ENCODE measurements around the gene ARL8A.
"Not testable (repeated sequence)": the region's sequence is repeated elsewhere in the genome, so short reads cannot be mapped to it uniquely, and the experiment has no call there.

ARL8A gene

DNA sequence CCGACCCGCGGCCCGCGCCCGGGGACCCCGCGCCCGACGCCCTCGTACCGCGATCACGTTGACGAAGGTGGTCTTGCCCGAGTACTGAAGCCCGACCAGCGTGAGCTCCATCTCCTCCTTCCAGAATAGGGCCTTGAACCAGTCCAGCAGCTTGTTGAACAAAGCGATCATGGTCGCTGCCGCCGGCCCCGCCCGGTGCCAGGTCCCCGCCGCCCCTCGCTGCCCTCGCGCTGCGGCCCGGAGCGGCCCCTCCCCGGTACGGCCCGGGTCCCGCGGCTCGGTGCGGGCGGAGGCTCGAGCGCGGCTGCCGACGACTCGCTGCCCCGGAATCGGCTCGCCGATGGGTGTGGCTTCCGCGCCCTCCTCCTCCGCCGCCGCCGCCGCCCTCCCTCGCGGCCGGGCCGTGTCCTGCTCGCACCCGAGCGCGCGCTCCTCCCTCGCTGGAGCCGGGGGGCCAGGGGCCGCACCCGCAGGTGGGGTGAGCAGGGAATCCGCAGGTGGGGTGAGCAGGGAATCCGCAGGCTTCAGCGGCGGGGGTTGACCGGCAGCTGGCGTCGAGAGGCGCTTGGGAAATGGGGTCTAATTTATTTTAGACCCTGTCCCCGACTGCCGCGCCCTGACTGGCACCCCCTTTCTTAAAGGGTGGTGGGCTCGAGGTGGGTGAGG is at the start of gene ARL8A:
TSS of gene ARL8A (minus strand) at position 336 of the 666 bp plus-strand sequence. CDS start at position 171, 165 bp downstream.
- DNase-seq = peak; percentile 50

DNA sequence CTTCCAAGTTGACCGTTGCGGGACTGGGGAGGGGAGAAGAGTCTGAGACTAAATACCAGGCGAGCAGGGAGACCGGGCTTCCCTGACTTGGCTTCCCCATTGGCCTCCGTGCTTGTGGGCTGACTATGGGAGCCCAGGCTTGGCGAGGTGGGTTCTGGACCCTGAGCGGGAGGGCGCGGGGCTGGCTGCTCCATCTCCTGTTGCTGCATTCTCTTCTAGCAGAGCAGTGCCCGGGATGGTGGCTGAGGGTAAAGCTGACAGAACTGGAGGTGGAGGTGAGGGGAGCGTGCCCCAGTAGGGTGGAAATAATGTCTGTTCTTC is 49.8 kb upstream of the ARL8A start:
- DNase-seq = no peak

DNA sequence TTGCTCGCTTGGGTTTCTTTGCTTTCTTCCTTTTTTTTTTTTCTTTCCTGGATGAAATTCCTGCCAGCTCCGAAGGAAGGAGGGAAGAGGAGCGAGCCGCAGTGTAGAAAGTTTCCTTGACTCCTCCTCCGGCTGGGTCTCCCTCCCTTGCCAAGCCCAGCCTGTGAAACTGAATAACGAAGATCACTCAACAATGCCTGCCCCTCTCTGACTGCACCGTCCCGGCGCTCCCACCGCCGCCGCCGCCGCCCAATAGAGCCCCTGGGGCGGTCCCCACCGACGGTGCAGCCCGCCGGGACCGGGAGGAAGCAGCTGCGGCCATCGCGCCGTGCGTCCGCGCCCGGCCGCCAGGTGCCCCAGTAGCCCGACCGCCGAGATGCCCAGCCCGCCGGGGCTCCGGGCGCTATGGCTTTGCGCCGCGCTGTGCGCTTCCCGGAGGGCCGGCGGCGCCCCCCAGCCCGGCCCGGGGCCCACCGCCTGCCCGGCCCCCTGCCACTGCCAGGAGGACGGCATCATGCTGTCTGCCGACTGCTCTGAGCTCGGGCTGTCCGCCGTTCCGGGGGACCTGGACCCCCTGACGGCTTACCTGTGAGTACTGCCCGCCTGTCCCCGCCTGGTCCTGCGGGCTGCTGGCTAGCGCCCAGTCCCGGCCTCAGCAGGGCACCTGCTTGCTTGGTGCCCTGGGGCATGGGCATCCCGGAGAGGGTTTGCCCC is 49.2 kb upstream of the ARL8A start, which contains the start of gene LGR6:
TSS of gene LGR6 (plus strand) at position 186 of the 714 bp plus-strand sequence. CDS start at position 377, 191 bp downstream.
- no peak for DNase-seq

DNA sequence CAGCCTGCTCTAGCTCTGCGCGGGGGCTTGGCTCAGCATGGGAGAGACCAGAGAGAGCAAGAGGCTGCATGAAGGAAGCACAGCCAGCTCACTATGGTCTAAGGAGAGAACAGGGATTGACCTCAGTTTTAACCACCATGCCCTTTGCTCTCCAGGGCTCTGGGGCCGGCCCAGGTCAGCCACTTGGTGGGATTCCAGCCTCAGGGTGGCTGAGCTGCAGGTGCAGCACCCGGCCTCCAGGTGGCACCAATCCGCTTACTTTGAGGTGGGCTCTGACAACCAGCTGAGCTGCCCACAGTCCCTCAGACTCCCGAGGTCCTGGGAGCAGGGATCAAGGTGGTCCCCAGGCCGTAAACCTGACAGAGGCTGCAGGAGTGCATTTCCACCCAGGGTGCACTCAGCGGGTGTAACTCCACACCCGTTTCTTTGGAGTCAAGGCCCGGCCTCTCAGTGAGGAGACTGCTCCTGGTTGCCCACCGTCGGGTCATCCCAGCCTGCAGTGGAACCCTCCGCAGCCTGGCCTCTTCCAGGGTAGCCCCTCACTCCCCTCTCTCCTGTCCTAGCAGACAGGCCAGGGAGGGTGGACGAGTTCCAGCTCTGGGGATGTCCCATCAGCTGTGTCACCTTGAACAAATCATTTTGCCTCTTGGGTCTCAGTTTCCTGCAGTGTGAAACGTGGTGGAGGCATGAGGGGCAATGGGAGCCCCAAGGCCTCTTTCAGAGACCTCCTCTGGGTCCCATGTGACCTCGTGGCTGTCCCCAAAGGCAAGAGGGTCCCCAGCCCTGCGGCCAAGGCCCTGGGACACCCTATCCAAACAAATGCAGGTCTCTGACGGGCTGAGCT is 48.5 kb upstream of the ARL8A start:
- DNase-seq = peak; percentile 23

DNA sequence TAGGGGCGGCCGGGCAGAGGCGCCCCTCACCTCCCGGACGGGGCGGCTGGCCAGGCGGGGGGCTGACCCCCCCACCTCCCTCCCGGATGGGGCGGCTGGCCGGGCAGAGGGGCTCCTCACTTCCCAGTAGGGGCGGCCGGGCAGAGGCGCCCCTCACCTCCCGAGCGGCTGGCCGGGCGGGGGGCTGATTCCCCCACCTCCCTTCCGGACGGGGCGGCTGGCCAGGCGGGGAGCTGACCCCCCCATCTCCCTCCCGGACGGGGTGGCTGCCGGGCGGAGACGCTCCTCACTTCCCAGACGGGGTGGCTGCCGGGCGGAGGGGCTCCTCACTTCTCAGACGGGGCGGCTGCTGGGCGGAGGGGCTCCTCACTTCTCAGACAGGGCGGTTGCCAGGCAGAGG is 46.9 kb upstream of the ARL8A start:
- not testable (repeated sequence) for DNase-seq

DNA sequence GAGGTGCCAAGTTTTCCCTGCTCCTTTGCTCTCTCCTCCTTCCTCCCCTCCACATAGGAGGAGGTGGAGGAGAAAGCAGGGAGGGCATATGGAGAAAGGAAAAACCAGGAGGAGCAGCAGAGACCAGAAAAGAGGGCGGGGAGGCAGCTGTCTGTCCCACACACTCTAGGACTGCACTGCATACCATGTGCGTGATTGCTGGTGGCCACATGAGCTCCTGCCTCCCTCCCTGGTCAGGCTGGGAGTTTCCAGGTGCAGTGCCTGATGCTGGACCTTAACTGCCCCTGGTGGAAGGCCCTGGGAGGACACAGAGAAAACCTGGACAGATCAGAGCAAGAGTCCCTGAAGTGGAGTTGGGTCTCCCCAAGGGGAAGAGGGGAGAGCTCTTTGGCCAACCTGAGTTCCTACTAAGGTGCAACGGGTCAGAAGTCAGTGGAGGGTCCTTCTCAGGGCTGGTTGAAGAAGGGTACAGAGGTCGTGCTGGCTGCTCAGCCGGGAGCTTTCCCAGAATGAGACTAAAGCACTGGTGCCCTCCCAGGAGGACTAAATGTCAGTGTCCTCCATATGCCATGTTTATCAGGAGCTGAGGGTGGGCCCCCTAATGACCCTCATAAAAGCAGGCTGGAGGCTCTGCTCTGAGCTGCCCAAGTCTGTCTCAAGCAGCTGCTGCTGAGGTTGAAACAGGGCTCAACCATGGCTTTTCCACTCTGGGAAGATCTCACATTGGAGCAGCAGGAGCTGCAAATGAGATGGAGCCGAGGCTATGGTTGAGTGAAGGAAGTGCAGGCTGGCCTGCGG is 45.6 kb upstream of the ARL8A start:
- DNase-seq = no peak

DNA sequence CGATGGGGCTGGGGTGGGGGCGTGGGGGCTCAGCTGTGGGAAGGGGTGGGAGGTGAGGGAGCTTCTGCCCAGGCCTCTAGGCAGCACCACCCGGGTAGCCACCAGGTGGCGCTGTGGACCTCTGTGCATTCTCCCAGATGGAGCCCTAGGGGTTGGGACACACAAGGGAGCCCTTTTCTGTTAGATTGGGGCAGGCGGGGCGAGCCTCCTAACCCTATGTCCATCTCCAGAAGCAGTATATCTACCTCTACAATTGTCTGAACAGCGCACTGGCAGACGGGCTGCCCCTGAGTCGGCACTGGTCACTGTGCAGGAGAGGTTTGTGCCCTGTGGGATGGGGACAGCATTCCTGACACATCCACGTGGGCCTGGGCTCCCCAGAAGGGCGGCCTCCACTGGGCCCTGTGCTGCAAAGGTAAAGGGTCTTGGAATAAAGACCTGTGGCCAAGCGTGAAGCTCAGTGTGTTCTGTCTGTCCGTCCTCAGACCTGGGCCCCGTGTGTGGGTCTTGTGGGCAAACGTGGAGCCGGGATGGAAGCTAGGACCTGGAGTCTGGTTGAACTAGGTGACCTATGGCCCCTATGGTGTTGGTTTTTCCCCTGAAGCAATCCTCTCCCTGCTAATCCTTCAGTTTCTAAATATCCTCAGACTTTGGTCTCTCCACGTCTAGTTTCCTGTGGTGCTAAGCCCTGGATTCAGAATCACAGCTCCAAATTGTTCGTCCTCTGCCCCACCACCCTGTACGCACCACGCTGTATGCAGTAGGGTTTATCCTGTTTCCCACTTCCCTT is 44.7 kb upstream of the ARL8A start:
- peak; percentile 64 for DNase-seq

DNA sequence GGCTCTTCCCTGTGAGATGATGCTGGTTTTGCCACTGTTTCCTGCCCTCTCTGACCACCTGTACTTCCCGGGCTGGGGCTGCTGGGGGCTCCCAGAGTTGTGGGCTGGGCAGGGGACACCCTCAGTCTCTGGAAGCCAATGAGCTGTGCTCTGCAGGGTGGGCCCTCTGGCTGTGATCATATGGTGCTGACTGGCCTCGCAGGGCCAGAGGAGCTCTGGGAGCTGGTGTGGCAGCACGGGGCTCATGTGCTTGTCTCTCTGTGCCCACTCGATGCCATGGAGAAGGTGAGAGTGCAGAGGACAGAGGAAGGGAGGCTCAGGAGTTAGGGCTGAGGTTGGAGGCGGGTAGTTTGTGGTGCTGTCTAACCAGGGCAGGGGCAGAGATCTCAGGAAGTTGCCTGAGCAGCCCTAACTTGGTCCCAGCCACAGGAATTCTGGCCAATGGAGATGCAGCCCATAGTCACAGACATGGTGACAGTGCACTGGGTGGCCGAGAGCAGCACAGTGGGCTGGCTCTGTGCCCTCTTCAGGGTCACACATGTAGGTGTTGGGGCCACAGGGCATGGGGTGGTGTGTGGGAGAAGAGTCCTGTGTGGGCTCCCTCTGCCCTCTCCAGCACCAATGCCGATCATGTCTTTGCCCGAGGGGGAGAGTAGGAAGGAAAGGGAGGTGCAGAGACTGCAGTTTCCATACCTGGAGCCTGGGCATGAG is 43.3 kb upstream of the ARL8A start:
- no peak for DNase-seq

DNA sequence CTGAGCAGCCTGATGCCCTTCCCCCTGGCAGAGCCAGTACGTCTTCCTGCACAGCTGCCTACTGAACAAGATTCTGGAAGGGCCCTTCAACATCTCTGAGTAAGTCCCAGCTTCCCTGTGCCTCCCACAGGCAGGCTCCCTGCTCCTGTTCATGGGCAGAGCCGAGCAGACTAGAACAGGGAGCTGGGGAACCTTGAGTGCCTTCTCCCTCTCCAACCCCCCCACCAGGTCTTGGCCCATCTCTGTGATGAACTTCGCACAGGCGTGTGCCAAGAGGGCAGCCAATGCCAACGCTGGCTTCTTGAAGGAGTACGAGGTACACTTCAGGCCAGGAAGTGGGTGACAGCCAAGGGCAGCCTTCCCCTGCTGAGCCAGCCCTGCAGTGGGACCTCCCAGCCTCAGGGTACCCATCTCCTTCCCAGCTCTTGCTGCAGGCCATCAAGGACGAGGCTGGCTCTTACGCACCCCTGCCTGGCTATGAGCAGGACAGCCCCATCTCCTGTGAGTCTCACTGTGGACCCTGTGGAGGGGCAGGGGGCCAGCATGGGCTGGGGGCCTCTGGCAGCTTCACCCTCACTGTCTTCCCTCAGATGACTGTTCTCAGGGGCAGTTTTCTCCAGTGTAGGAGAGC is 42.6 kb upstream of the ARL8A start:
- no peak for DNase-seq

DNA sequence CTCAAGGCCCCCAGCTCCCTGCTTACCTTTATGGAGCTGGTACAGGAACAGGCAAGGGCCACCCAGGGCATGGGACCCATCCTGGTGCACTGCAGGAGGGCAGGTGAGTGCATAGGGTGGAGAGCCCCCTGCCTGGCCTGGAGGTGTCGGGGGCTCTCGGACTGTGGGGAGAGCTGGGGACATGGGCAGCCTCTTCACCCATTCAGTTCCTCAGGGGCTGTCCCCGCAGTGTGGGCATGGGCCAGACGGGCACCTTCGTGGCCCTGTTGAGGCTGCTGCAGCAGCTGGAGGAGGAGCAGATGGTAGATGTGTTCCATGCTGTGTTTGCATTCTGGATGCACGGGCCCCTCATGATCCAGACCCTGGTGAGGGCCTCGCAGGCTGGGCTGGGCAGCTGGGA is 41.8 kb upstream of the ARL8A start:
- no peak for DNase-seq

DNA sequence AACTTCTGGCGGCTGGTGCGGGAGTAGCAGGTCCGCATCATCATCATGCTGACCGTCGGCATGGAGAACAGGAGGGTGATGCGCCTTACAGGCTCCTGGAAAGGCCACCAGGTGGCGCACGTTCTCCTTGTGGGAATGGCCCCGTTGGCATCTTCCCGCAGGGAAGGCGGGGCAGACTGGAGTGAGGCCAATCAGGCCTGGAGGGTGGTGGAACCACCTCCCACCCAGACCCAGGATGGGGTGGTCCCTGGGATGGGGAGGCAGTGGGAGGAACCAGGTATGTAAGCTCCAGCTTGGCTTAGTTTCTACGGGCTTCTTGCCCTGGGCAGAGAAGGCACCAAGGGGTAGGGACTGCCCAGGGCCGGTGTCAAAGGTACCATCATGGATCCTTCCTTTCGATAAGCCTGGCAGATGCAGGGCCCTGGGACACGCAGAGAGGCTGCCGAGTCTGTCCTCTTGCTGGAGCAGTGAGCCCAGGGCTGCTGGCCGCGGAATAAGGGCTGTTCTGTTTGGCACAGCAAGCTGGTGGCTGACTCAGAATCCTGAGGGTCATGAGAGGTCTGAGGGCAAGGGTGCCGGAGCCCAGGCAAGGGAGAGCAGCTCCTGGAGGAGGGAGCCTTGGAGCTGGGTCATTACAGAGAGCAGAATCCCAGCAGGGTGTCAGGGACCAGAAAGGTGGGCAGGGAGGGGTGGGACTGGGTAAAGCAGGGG is 40.4 kb upstream of the ARL8A start:
- peak; percentile 45 for DNase-seq

DNA sequence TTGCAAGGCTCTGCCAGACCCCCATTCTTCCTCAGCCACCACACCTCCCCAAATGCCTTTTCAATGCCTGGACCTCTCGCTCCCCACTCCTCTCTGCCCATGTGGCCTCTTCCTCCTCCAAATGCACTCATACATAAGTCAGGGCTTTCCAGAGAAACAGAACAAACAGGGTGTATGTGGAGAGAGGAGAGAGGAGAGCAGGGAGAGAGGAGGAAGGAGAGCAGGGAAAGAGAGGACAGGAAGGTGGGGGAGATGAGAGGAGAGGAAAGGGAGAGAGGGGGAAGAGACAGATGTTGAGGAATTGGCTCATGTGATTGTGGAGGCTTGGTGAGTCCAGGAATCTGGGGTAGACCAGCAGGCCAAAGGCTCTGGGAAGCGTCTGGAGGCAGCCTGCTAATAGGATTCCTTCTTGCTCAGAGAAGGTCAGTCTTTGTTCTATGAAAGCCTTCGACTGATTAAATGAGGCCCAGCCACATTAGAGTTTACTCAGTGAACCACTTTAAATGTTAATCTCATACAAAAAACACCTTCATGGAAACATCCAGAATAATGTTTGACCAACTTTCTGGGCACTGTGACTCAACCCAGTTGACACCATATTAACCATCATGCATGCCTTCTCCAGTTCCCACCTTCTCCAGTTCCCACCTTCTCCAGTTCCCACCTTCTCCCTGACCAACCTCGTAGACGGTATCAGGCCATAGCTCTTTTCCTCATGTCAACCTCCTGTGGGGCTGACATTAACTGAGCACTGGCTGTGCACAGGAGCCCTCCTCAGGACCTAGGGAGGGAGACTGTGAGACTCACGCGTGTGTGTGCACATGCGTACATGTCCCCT is 37.7 kb upstream of the ARL8A start:
- no peak for DNase-seq

DNA sequence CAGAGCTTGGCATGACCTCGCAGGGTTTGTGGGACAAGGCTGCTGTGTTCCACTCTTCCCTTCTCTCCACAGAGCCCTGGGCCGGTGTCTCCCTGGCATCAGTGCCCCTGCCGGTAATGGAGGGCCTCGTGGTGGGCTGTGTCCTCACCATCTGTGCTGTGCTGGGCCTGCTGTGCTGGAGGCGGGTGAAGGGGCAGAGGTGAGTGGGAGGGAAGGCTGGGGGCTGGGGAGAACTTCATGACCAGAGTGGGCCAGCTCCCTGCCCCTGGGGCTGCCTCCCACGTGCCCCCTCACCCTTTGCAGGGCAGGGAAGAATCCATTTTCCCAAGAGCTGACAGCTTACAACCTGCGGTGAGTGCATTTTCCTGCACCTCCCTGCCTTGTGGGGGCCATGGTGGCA is 37.0 kb upstream of the ARL8A start:
- no peak for DNase-seq

DNA sequence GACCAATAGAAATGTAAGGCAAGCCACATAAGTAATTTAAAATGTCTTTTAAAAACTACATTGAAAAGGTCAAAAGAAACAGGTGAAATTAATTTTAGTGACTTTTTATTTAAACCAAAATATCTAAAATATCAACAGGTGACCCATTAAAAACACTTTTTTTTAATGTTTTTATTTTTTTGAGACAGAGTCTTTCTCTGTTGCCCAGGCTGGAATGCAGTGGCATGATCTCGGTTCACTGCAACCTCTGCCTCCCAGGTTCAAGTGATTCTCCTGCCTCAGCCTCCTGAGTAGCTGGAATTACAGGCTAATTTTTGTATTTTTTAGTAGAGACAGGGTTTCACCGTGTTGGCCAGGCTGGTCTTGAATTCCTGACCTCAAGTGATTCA is 36.2 kb upstream of the ARL8A start:
- not testable (repeated sequence) for DNase-seq

DNA sequence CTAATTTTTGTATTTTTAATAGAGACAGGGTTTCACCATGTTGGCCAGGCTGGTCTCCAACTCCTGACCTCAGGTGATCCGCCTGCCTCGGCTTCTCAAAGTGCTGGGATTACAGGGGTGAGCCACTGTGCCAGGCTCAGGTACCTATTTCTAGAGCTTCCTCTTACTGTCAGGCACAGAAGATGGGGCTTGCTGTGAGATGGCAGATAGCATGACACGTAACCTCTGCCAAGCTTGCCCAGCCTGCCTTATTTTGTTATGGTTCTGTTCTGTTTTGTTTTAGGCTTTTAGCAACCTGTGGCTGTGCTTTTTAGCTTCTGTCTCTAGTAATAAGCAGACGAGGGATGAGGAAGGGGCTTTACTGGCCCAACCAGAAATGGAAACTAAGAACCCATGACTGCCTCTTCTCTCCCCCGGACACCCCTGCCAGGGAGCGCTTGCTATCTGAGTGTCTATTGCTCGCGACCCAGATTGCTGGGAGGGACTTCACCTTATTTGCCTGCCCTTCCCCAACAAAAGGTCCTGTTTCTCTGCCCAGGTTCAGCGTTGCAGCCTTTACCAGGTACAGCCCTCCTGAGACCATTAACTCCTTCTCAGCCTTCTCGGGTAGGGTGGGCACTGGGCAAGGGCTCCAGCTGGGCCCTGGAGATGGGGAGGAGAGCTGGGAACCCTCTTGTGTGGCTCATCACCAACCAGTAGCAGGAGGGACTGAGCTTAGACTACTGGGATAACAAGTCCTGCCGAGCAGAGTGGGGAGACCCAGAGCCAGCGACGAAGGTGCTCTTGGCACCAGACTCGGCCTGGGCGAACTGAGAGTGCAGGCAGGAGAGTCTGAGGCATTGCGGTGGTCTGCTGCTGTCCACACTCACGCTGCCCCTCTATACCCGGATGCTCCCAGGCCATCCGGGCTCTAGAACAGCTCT is 35.6 kb upstream of the ARL8A start:
- no peak for DNase-seq

DNA sequence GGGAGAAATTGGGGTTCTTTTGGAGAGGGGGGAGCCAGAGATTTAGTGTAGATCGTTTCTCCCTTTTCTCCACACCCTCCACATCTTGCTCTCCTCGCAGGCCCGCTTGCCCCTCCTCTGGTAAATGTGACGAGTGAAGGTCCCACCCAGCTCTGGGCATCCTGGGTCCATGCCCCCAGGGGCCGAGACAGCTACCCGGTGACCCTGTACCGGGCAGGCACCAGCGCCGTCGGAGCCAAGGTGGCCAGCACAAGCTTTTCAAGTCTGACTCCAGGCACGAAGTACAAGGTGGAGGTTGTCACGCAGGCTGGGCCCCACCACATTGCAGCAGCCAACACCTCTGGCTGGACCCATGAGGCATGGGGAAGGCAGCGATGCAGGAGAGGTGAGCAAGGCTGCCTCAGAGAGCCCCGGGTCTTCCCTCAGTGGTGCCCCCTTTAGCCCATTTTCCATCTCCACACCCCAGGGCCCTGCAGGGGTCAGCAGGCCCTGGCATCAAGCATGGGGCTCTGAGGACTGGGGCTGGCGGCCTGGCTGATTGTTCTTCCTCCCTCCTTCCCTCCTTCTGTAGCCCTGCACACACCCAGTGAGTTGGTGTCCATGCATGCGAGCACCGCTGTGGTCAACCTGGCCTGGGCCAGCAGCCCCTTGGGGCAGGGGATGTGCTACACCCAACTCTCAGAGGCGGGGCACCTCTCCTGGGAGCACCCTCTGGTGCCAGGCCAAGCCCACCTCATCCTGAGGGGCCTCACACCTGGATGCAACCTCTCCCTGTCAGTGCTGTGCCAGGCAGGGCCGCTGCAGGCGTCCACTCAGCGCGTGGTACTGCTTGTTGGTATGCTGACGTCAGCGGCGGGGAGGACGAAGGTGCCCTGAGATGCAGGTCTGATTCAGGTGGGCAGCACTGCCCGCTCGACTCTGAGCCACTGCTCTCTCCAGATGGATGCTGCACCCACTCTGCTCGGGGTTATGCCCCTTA is 32.7 kb upstream of the ARL8A start:
- DNase-seq = no peak

DNA sequence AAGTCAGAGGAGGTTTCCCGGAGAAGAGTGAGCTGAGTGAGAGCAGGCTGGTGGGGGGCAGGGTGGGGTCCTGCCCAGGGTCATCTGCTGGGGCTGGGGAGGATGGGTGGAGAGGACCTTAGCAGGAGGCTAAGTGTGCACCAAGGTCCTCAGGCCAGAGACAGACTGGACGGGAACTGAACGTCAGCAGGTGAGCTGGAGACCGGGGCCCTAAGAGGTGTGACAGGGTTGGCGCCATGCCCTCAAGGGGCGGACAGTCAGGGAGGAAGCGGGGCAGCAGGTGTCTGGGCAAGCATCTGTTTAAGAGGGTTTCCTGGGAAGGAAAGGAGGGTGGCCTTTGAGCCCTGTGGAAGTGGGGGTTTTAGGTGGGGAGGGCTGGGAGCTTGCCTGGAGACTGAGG is 29.5 kb upstream of the ARL8A start:
- no peak for DNase-seq

All from activated CD4-positive, alpha-beta T cell treated with anti-CD3 and anti-CD28 coated beads for 1 hour (primary cell).